BJ (cell line): Measurements from ENCODE around the gene TCFL5. TPM values are rescaled to one million over a fixed set of nuclear protein-coding genes. Genes with fewer than 3 reads are reported as not detected.

Source experiments
- CTCF ChIA-PET: fragments of 350-600 bp; formaldehyde crosslinking; extraction: SDS; loops from one replicate; lab custom pipeline; 2021; ENCODE audit warnings: antibody characterized with exemption, inconsistent platforms; lab: Yijun Ruan, JAX
- POLR2A ChIA-PET: fragments of 300-600 bp; sonication (Branson Sonifier 250); formaldehyde crosslinking; extraction: SDS; loops from one replicate; lab custom pipeline; 2021; ENCODE audit warnings: antibody characterized with exemption; lab: Charles Lee
- DNase-seq: peaks from one replicate; pipeline ENCODE4 v3.0.0-alpha.2; 2011; ENCODE audit warnings: low read depth
- H3K27me3 ChIP-seq: 2 replicates; pipeline ENCODE4 v1.6.0; 2011; ENCODE audit warnings: low read length; ENCODE audit not compliant: control insufficient read depth, insufficient read depth
- H3K36me3 ChIP-seq: 2 replicates; pipeline ENCODE4 v1.5.1; 2011; ENCODE audit warnings: low read length; ENCODE audit not compliant: control insufficient read depth, insufficient read depth
- H3K4me3 ChIP-seq: 2 replicates; pipeline ENCODE4 v1.5.1; 2011; ENCODE audit warnings: low read depth, mild to moderate bottlenecking, control low read depth, low read length
- polyA plus RNA-seq: library from polyadenylated mRNA; depleted of rRNA; stranded (reverse); fragments of >200 nt; gene quantifications from 2 replicates; pipeline ENCODE4 v1.2.3, GENCODE V29; 2011
- TF ChIP-seq, protein P1 (sequence below): IDR thresholded peaks from 2 replicates; pipeline ENCODE4 v1.5.1; 2011; ENCODE audit warnings: low read depth, mild to moderate bottlenecking, control low read depth, inconsistent platforms, low read length, moderate library complexity; ENCODE audit not compliant: insufficient read depth

The TCFL5 gene
- polyA plus RNA-seq, 1 experiment: 8.5 TPM

DNA sequence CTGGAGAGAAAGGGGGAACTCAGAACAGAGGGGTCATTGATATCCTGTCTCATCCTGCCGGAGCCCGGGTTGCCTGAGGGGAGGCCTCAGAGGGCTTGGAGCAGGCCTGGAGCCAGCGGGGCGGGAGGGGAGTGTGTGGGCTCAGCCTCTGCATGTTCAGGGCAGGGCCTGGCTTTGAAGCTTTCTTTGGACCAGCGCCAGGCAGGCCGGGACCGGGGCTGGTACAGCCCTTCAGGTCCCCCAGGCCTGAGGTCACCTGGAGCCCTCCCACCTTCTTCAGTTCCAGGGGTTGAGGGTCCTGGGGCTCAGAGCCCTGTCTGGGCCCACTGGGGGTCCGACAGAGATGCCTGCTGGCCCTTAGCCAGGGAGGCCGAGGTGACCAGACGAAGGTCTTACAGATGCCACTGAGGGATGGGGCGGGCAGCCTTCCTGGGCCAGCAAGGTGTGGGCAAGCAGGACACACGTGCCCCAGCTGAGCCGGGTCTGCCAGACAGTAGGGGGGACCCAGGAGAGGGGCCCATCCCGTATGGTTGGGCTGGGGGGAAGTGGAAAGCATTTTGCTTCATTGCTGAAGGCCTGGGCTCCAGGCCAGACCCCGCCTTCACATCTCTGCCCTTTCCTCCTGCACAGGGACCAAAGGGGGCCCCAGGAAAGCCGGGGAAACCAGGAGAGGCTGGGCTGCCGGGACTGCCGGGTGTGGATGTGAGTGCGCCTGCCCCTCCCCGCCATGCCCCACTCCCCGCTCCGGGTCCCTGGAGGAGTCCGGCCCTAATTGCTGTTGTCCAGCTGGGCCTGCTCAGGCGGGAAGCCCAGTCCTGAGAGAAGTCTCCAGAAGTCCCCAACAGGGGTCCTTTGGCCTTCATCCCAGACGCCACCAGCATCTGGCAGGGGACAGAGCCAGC, 42.8 kb downstream of the TCFL5 start:
- POLR2A ChIA-PET: no interaction called here
- Histone ChIP-seq H3K27me3 (peaks cover 9% of the 10 kb centered on the region), H3K36me3 (no peaks in the 10 kb centered on the region; the same call in 1 of the 2 replicates), H3K4me3 (no peak overlapping the region)
- TF ChIP-seq, protein P1, sequence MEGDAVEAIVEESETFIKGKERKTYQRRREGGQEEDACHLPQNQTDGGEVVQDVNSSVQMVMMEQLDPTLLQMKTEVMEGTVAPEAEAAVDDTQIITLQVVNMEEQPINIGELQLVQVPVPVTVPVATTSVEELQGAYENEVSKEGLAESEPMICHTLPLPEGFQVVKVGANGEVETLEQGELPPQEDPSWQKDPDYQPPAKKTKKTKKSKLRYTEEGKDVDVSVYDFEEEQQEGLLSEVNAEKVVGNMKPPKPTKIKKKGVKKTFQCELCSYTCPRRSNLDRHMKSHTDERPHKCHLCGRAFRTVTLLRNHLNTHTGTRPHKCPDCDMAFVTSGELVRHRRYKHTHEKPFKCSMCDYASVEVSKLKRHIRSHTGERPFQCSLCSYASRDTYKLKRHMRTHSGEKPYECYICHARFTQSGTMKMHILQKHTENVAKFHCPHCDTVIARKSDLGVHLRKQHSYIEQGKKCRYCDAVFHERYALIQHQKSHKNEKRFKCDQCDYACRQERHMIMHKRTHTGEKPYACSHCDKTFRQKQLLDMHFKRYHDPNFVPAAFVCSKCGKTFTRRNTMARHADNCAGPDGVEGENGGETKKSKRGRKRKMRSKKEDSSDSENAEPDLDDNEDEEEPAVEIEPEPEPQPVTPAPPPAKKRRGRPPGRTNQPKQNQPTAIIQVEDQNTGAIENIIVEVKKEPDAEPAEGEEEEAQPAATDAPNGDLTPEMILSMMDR: no peak
- DNase-seq: no peak
- CTCF ChIA-PET: interaction anchor here (4.4 kb wide), 1 partner anchor 10 kb away, joined by 27 read pairs; no protein-coding TSS in a partner anchor

DNA sequence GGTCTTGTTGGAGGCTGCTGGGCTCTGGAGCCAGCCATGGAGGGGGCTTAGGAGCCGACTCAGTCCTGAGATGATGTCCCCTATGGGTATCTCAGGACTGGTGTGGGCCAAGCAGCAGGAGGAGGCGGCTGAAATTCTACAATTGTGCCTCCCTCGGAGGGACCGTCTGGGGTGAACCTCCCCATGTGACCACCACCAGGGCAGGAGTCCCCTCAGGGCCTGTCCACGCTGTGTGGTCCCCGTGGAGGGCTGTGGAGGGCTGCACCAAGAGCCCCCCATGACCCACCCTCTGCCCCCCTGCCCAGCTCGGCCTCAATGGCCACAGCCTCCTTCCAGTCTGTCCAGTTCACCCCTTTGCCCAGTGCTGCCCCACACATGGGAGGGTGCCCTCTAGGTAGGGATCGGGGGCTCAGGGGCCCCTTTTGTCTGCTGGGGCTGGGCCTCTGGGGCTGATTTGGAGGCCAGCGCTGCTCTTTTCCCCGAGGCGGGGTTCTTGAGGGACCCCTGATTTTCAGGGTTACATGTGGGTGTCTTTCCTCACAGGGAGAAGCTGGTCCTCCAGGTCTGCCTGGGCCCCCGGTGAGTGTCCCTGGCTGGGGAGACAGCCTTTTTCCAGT, 43.5 kb downstream of the TCFL5 start:
- POLR2A ChIA-PET: no interaction called here
- TF ChIP-seq, protein P1: no peak

DNA sequence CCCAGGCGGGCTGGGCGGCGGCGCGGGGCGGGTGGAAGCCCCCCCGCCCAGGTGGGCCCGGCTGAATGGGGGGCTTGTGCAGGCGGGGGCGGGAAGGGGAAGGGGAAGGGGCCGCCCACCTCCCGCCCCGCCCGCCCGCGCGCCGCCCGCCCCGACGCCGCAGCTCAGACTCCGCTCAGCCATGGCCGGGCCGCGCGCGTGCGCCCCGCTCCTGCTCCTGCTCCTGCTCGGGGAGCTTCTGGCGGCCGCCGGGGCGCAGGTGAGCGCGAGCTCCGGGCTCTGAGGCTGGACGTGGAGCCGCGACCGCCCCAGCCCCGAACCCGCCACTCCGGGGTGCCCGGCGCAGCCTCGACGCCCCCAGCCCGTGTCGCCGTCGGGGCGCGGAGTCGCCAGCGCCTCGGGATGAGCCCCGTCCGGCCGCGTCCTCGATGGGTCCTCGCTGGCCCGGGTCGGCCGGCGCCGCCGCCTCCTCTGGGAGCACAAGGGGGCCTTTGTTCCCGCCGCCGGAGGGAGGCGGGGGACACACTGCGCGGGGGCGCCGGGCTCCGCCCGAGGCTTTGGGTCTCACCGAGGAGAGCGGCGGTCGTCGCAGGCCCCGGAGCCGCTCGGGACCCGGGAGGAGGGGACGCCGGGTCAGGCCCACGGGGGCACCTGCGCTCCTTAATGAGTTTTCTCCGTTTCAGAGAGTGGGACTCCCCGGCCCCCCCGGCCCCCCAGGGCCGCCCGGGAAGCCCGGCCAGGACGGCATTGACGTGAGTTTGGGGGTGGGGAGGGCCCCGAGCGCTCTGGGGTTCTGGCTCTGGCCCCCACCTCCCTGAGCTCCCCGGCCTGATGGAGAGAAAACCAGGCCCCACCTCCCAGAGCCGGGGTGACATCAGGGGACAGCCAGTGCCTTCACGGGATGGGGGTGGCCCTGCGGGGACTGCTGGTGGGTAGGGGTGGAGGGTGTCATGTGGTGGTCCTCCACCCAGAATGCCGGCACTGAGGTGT, 44.4 kb downstream of the TCFL5 start, which contains the start of gene COL9A3:
TSS of gene COL9A3 (plus strand) at position 167 of the 990 bp plus-strand sequence. CDS start at position 182, 15 bp downstream.
- H3K36me3 ChIP-seq: peaks cover 7% of the 10 kb centered on the region
- ChIA-PET CTCF (interaction anchor here (4.4 kb wide), 1 partner anchor 9 kb away, joined by 27 read pairs; no protein-coding TSS in a partner anchor), POLR2A (no interaction called here)
- peak within 1 kb of the TSS; percentile 23 for H3K4me3 ChIP-seq
- TF ChIP-seq, protein P1: no peak
- peaks cover 9% of the 10 kb centered on the region for H3K27me3 ChIP-seq
- no peak for DNase-seq

More for the DNA sequence above, 43.5 kb downstream of the TCFL5 start:
- Histone ChIP-seq H3K27me3 (peaks cover 9% of the 10 kb centered on the region), H3K36me3 (no peaks in the 10 kb centered on the region; the same call in 1 of the 2 replicates), H3K4me3 (no peak overlapping the region)
- no peak for DNase-seq
- CTCF ChIA-PET: interaction anchor here (4.4 kb wide), 1 partner anchor 10 kb away, joined by 27 read pairs; no protein-coding TSS in a partner anchor

DNA sequence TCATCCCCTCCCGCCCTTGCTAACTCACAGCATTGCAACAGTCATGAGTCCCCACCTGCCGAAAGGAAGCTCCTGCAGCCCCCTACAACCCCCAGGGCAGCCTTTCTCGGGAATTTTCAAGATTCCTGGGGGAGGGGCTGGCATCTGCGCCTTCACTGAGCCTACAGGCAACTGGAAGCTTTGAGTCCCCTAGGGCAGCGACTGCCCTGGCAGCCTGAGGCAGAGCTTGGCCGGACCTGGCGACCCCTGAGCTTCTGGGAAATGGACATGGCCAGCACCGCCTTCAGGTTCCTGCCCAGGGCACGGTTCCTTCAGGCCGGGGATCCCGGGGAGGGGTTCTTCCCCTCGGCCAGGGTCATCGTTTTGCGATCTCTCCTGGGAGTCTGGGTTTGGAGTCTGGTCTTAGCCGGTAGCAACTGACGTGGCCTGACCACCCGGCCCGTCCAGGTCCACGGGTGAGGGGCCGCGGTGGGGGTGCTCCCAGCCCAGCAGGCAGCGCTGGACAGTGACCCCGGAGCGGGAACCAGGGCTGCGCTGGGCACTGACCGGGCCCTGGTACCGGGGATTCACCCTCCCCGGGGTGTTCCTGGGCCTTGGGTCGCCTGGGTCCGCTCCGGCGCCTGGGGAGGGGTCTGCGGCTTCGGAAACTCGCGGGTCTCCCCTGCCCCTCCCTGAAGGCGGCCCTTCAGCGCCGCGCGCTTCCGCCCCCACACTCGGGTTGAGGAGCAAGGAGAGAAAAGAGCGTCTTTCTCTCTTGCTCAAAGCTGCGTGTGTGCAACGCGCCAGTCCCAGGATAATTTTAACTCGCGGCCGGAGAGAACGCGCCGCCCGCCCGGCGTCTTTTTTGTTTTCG, 45.4 kb downstream of the TCFL5 start:
- ChIA-PET CTCF (interaction anchor here (0.6 to 4.4 kb wide), 7 partner anchors 8 to 25 kb away, joined by 3 to 27 read pairs (median 5); partner anchors contain the start of genes MRGBP and OGFR), POLR2A (no interaction called here)
- peaks cover 16% of the 10 kb centered on the region for H3K36me3 ChIP-seq
- TF ChIP-seq, protein P1: no peak
- H3K4me3 ChIP-seq: peak overlapping the region; percentile 23
- H3K27me3 ChIP-seq: peaks cover 9% of the 10 kb centered on the region
- no peak for DNase-seq
